CD4-positive, alpha-beta T cell treated with Interleukin-10 for 1 hour (primary cell): ENCODE results near the gene DPP7.
"Not testable (repeated sequence)": the region's sequence is repeated elsewhere in the genome, so short reads cannot be mapped to it uniquely, and the experiment has no call there.

Source experiments
- DNase-seq: peaks from one replicate; pipeline ENCODE4 v3.0.0-alpha.2; 2020

Gene DPP7

GRCh38 chr9:137068539-137069507, 45.7 kb downstream of the DPP7 start:
- DNase-seq: no peak

- DNase-seq: peak; percentile 92
Measured at GRCh38 chr9:137067860-137068538, 46.5 kb downstream of the DPP7 start.

GRCh38 chr9:137066096-137066861, 48.3 kb downstream of the DPP7 start:
- no peak for DNase-seq

GRCh38 chr9:137065336-137065967, 49.1 kb downstream of the DPP7 start:
- no peak for DNase-seq

GRCh38 chr9:137064880-137065164, 49.7 kb downstream of the DPP7 start:
- DNase-seq: no peak

- DNase-seq: peak; percentile 62
Measured at GRCh38 chr9:137064027-137064879, 50.3 kb downstream of the DPP7 start.

GRCh38 chr9:137063311-137064026, 51.1 kb downstream of the DPP7 start:
- DNase-seq: no peak

GRCh38 chr9:137062798-137063197, 51.7 kb downstream of the DPP7 start:
- DNase-seq: not testable (repeated sequence)

GRCh38 chr9:137062384-137062783, 52.1 kb downstream of the DPP7 start:
- DNase-seq: no peak
